Measurements from ENCODE around the gene BTC. TPM values are rescaled to one million over a fixed set of nuclear protein-coding genes. Genes with fewer than 3 reads are reported as not detected.
"Not testable (repeated sequence)": the region's sequence is repeated elsewhere in the genome, so short reads cannot be mapped to it uniquely, and the experiment has no call there.

Gene BTC
- polyA plus RNA-seq, 1 experiment, result not detected

- POLR2A ChIA-PET, result no interaction called here
- no peak for DNase-seq (ENCODE audit: low read depth, low spot score)
- Histone ChIP-seq H3K27ac (ENCODE audit: low read depth, low read length) (no peak overlapping the region), H3K9me3 (ENCODE audit: control insufficient read depth, insufficient read depth, low read length) (no peaks in the 10 kb centered on the region), H3K27me3 (ENCODE audit: control insufficient read depth, insufficient read depth, low read length) (no peaks in the 10 kb centered on the region), H3K4me3 (ENCODE audit: low read depth, low read length) (no peak overlapping the region)
- TF ChIP-seq, protein P1, sequence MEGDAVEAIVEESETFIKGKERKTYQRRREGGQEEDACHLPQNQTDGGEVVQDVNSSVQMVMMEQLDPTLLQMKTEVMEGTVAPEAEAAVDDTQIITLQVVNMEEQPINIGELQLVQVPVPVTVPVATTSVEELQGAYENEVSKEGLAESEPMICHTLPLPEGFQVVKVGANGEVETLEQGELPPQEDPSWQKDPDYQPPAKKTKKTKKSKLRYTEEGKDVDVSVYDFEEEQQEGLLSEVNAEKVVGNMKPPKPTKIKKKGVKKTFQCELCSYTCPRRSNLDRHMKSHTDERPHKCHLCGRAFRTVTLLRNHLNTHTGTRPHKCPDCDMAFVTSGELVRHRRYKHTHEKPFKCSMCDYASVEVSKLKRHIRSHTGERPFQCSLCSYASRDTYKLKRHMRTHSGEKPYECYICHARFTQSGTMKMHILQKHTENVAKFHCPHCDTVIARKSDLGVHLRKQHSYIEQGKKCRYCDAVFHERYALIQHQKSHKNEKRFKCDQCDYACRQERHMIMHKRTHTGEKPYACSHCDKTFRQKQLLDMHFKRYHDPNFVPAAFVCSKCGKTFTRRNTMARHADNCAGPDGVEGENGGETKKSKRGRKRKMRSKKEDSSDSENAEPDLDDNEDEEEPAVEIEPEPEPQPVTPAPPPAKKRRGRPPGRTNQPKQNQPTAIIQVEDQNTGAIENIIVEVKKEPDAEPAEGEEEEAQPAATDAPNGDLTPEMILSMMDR (IDR thresholded peaks at IDR 0.05; ENCODE audit: low read depth, low read length), result no peak
- CTCF ChIA-PET, result no interaction called here
These were observed 28.3 kb upstream of the BTC start for GRCh38 chr4:74822603-74823002.

GRCh38 chr4:74821541-74821940 is 27.2 kb upstream of the BTC start:
- H3K4me3 ChIP-seq (ENCODE audit: low read depth, low read length), result no peak overlapping the region
- no peak for DNase-seq (ENCODE audit: low read depth, low spot score)
- H3K9me3 ChIP-seq (ENCODE audit: control insufficient read depth, insufficient read depth, low read length), result no peaks in the 10 kb centered on the region
- no peak overlapping the region for H3K27ac ChIP-seq (ENCODE audit: low read depth, low read length)
- ChIA-PET POLR2A (no interaction called here), CTCF (no interaction called here)
- TF ChIP-seq, protein P1 (IDR thresholded peaks at IDR 0.05; ENCODE audit: low read depth, low read length), result no peak
- H3K27me3 ChIP-seq (ENCODE audit: control insufficient read depth, insufficient read depth, low read length), result no peaks in the 10 kb centered on the region

DNA sequence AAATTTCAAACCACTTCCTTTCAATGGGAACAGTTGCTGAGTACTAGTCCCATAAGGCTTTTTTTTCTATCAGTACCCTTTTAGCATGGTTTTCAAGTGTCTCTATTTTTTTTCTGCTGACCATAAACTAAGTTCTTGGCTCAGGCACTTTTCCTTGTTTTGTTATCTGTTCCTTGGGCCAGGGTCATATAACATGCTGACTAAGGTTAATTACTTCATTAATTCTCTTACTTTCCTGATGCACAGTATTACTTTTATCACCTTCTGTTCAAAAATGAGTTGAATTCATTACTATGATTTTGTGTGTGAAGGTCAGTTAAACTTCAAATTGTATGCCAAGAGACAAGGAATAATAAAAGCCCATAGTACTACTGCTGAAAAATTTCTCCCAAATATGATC is 19.7 kb upstream of the BTC start:
- Histone ChIP-seq H3K4me3 (ENCODE audit: low read depth, low read length) (no peak overlapping the region), H3K27me3 (ENCODE audit: control insufficient read depth, insufficient read depth, low read length) (no peaks in the 10 kb centered on the region), H3K27ac (ENCODE audit: low read depth, low read length) (no peak overlapping the region), H3K9me3 (ENCODE audit: control insufficient read depth, insufficient read depth, low read length) (no peaks in the 10 kb centered on the region)
- TF ChIP-seq, protein P1 (IDR thresholded peaks at IDR 0.05; ENCODE audit: low read depth, low read length), result no peak
- ChIA-PET CTCF (no interaction called here), POLR2A (no interaction called here)
- DNase-seq (ENCODE audit: low read depth, low spot score), result no peak

- CTCF ChIA-PET; POLR2A ChIA-PET; H3K9me3 ChIP-seq (ENCODE audit: control insufficient read depth, insufficient read depth, low read length); H3K27me3 ChIP-seq (ENCODE audit: control insufficient read depth, insufficient read depth, low read length); DNase-seq (ENCODE audit: low read depth, low spot score); H3K4me3 ChIP-seq (ENCODE audit: low read depth, low read length); H3K27ac ChIP-seq (ENCODE audit: low read depth, low read length): not testable (repeated sequence)
These were observed 17.7 kb upstream of the BTC start for GRCh38 chr4:74812056-74812455.

GRCh38 chr4:74805601-74806000 is 11.3 kb upstream of the BTC start:
- CTCF ChIA-PET, result interaction anchor here (1.1 kb wide), 1 partner anchor 130 kb away, joined by 3 read pairs; no protein-coding TSS in a partner anchor
- TF ChIP-seq, protein P1 (IDR thresholded peaks at IDR 0.05; ENCODE audit: low read depth, low read length), result no peak
- DNase-seq (ENCODE audit: low read depth, low spot score), result peak; percentile 7
- H3K27ac ChIP-seq (ENCODE audit: low read depth, low read length), result no peak overlapping the region
- POLR2A ChIA-PET, result no interaction called here
- no peak overlapping the region for H3K4me3 ChIP-seq (ENCODE audit: low read depth, low read length)
- no peaks in the 10 kb centered on the region for H3K9me3 ChIP-seq (ENCODE audit: control insufficient read depth, insufficient read depth, low read length)
- no peaks in the 10 kb centered on the region for H3K27me3 ChIP-seq (ENCODE audit: control insufficient read depth, insufficient read depth, low read length)

DNA sequence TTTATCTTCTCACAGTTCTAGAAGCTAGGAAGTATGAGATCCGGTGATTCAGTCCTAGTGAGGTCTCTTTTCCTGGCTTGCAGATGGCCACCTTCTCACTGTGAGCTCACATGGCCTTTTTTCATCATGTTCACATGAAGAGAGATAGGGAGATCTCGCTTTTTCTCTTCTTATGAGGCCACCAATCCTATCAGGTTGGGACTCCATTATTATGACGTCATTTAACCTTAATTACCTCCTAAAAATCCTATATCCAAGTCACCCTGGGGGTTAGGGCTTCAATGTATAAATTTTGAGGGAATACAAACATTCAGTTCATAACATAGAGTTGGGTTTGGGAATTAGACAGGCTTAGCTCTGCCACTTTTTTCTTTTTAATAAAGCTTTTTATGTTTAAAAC is 6.0 kb upstream of the BTC start:
- H3K27me3 ChIP-seq (ENCODE audit: control insufficient read depth, insufficient read depth, low read length), result peaks cover 4% of the 10 kb centered on the region
- TF ChIP-seq, protein P1 (IDR thresholded peaks at IDR 0.05; ENCODE audit: low read depth, low read length), result no peak
- no peak overlapping the region for H3K27ac ChIP-seq (ENCODE audit: low read depth, low read length)
- H3K9me3 ChIP-seq (ENCODE audit: control insufficient read depth, insufficient read depth, low read length), result no peaks in the 10 kb centered on the region
- no peak overlapping the region for H3K4me3 ChIP-seq (ENCODE audit: low read depth, low read length)
- ChIA-PET CTCF (no interaction called here), POLR2A (no interaction called here)
- no peak for DNase-seq (ENCODE audit: low read depth, low spot score)

Measured in AG04450 (cell line).